Activated CD8-positive, alpha-beta T cell treated with anti-CD3 and anti-CD28 coated beads for 36 hours (primary cell): Measurements from ENCODE around the gene RHBG. TPM values are rescaled to one million over a fixed set of nuclear protein-coding genes. Genes with fewer than 3 reads are reported as not detected.

Source experiments
- ATAC-seq: fragments of 200-7000 bp; cut with Tn5 transposase; one replicate; pipeline ENCODE4 v1.10.0; 2021; ENCODE audit warnings: mild to moderate bottlenecking, moderate library complexity
- CTCF ChIA-PET: fragments of 350-600 bp; sonication (Branson Sonifier 250); formaldehyde crosslinking; loops from one replicate; lab custom pipeline; 2021; ENCODE audit warnings: antibody characterized with exemption; lab: Charles Lee
- POLR2A ChIA-PET: fragments of 350-600 bp; sonication (Branson Sonifier 250); formaldehyde crosslinking; loops from one replicate; lab custom pipeline; 2021; ENCODE audit warnings: antibody characterized with exemption; lab: Charles Lee
- DNase-seq: peaks from one replicate; pipeline ENCODE4 v3.0.0-alpha.2; 2020
- H3K27ac Mint-ChIP-seq: one replicate; pipeline ENCODE4 v1.8.0; 2021; ENCODE audit warnings: mild to moderate bottlenecking, mixed read lengths
- H3K27me3 Mint-ChIP-seq: one replicate; pipeline ENCODE4 v1.8.0; 2021; ENCODE audit warnings: mixed read lengths
- H3K36me3 Mint-ChIP-seq: one replicate; pipeline ENCODE4 v1.8.0; 2021; ENCODE audit warnings: low read depth, mixed read lengths
- H3K4me1 Mint-ChIP-seq: one replicate; pipeline ENCODE4 v1.8.0; 2021; ENCODE audit warnings: low read depth, mixed read lengths
- H3K4me3 Mint-ChIP-seq: one replicate; pipeline ENCODE4 v1.8.0; 2021; ENCODE audit warnings: mild to moderate bottlenecking, moderate library complexity, mixed read lengths
- H3K9me3 Mint-ChIP-seq: one replicate; pipeline ENCODE4 v1.8.0; 2021; ENCODE audit warnings: mixed read lengths
- CTCF ChIP-seq: fragments of 200-600 bp; IDR thresholded peaks from one replicate; pipeline ENCODE4 v1.8.0; 2022; ENCODE audit warnings: antibody characterized with exemption, mild to moderate bottlenecking
- intact Hi-C: fragments of 100-400 bp; cut with micrococcal nuclease; formaldehyde crosslinking; loops from one replicate; pipeline ENCODE4 v1.10.0; 2022
- total RNA-seq, 2 experiments: library from RNA; stranded (reverse); gene quantifications; one replicate each; pipeline ENCODE4 v1.2.3, GENCODE V29; 2021

RHBG gene
- total RNA-seq, 2 experiments from 2014 or later, result not detected

GRCh38 chr1:156417401-156418020, 48.5 kb downstream of the RHBG start:
- CTCF ChIA-PET, result interaction anchor here (1.6 to 7.5 kb wide), 3 partner anchors 12 to 33 kb away, joined by 6 to 113 read pairs (median 57); no protein-coding TSS in a partner anchor

GRCh38 chr1:156418416-156419070, 49.5 kb downstream of the RHBG start:
- intact Hi-C loops, result no loop called here
- ATAC-seq, result no peak

More at GRCh38 chr1:156417401-156418020, 48.5 kb downstream of the RHBG start:
- Mint-ChIP-seq H3K27ac (no peak overlapping the region), H3K9me3 (no peaks in the 10 kb centered on the region), H3K4me3 (no peak overlapping the region), H3K4me1 (peaks cover 18% of the 10 kb centered on the region), H3K36me3 (no peaks in the 10 kb centered on the region), H3K27me3 (peaks cover 53% of the 10 kb centered on the region)
- DNase-seq (no peak), ATAC-seq (no peak)
- POLR2A ChIA-PET, result interaction anchor here (0.6 to 2.8 kb wide), 2 partner anchors 28 to 31 kb away, joined by 3 to 7 read pairs; no protein-coding TSS in a partner anchor
- no peak for TF ChIP-seq CTCF
- intact Hi-C loops, result no loop called here

GRCh38 chr1:156419854-156420204, 50.8 kb downstream of the RHBG start:
- POLR2A ChIA-PET, result interaction anchor here (0.7 to 2.8 kb wide), 4 partner anchors 10 to 42 kb away, joined by 3 to 7 read pairs (median 6); no protein-coding TSS in a partner anchor
- H3K27ac Mint-ChIP-seq, result no peak overlapping the region
- intact Hi-C loops, result no loop called here
- peak overlapping the region; percentile 72 for H3K4me3 Mint-ChIP-seq
- no peaks in the 10 kb centered on the region for H3K9me3 Mint-ChIP-seq
- TF ChIP-seq CTCF, result no peak
- DNase-seq, result peak; percentile 65
- CTCF ChIA-PET, result interaction anchor here (0.7 to 7.5 kb wide), 16 partner anchors 9 to 181 kb away, joined by 3 to 113 read pairs (median 4); partner anchors contain the start of gene GPATCH4
- H3K27me3 Mint-ChIP-seq, result peaks cover 67% of the 10 kb centered on the region
- no peaks in the 10 kb centered on the region for H3K36me3 Mint-ChIP-seq
- ATAC-seq, result peak; percentile 46
- H3K4me1 Mint-ChIP-seq, result peaks cover 18% of the 10 kb centered on the region

More at GRCh38 chr1:156418416-156419070, 49.5 kb downstream of the RHBG start:
- Mint-ChIP-seq H3K27me3 (peaks cover 63% of the 10 kb centered on the region), H3K9me3 (no peaks in the 10 kb centered on the region), H3K4me1 (peaks cover 18% of the 10 kb centered on the region), H3K27ac (no peak overlapping the region), H3K4me3 (no peak overlapping the region), H3K36me3 (no peaks in the 10 kb centered on the region)
- DNase-seq, result no peak
- ChIA-PET CTCF (interaction anchor here (1.0 to 7.5 kb wide), 12 partner anchors 8 to 183 kb away, joined by 3 to 113 read pairs (median 4); partner anchors contain the start of gene GPATCH4), POLR2A (interaction anchor here (2.3 to 2.8 kb wide), 2 partner anchors 11 to 32 kb away, joined by 7 read pairs; no protein-coding TSS in a partner anchor)
- no peak for TF ChIP-seq CTCF

GRCh38 chr1:156420205-156421061, 51.4 kb downstream of the RHBG start:
- peak; percentile 47 for DNase-seq
- CTCF ChIA-PET, result interaction anchor here (0.7 to 7.5 kb wide), 13 partner anchors 10 to 181 kb away, joined by 3 to 113 read pairs (median 4); partner anchors contain the start of gene GPATCH4
- Mint-ChIP-seq H3K36me3 (no peaks in the 10 kb centered on the region), H3K4me1 (peaks cover 18% of the 10 kb centered on the region), H3K9me3 (no peaks in the 10 kb centered on the region), H3K27ac (peak overlapping the region; percentile 62), H3K4me3 (peak overlapping the region; percentile 72), H3K27me3 (peaks cover 68% of the 10 kb centered on the region)
- intact Hi-C loops, result no loop called here
- peak; percentile 68 for ATAC-seq
- POLR2A ChIA-PET, result interaction anchor here (0.6 to 2.8 kb wide), 5 partner anchors 10 to 43 kb away, joined by 3 to 7 read pairs (median 4); no protein-coding TSS in a partner anchor
- no peak for TF ChIP-seq CTCF
